K562 (cell line): Measurements from ENCODE around the gene DNAH3. TPM values are rescaled to one million over a fixed set of nuclear protein-coding genes. Genes with fewer than 3 reads are reported as not detected.
A peak's percentile ranks its signal among the peaks of the same experiment; 100 is the strongest.

Source experiments
- CBX3 ChIP-seq, 2 experiments: IDR thresholded peaks; 1 replicate in 1 of 2; 2 replicates in 1 of 2; pipeline ENCODE4 v1.6.1; 2012; ENCODE audit warnings: inconsistent platforms in 2 of 2, low read length in 2 of 2, borderline replicate concordance in 1 of 2, control low read depth in 1 of 2
- FOXA1 ChIP-seq: fragments of 450-650 bp; IDR thresholded peaks from 2 replicates; pipeline ENCODE4 v1.6.1; 2016; ENCODE audit warnings: mild to moderate bottlenecking, borderline replicate concordance
- HNRNPL ChIP-seq: fragments of 200-400 bp; formaldehyde crosslinking; IDR thresholded peaks from 2 replicates; pipeline ENCODE4 v1.6.1; 2017; ENCODE audit warnings: low read depth, mild to moderate bottlenecking, low read length
- L3MBTL2 ChIP-seq: fragments of 450-650 bp; IDR thresholded peaks from 2 replicates; pipeline ENCODE4 v1.6.1; 2016; ENCODE audit warnings: mild to moderate bottlenecking, moderate library complexity
- NFYB ChIP-seq: IDR thresholded peaks from 2 replicates; pipeline ENCODE4 v1.6.1; 2011; ENCODE audit warnings: mild to moderate bottlenecking, moderate library complexity; ENCODE audit not compliant: insufficient read length; ENCODE audit errors: extremely low read depth
- NR4A1 ChIP-seq, 2 experiments: fragments of 250-450 bp in 1 of 2; fragments of 450-650 bp in 1 of 2; sonication (Bioruptor Pico) in 1 of 2; IDR thresholded peaks; 2 replicates each; pipeline versions ENCODE4 v1.4.0 to v1.6.1; 2016 to 2020; ENCODE audit warnings: mild to moderate bottlenecking in 2 of 2, missing compliant biosample characterization in 1 of 2, missing genetic modification characterization in 1 of 2, moderate library complexity in 1 of 2
- POLR2A ChIP-seq: fragments of 450-650 bp; conservative IDR thresholded peaks from 2 replicates; pipeline ENCODE4 v1.6.1; 2016
- POLR3A ChIP-seq: IDR thresholded peaks from 2 replicates; pipeline ENCODE4 v1.6.1; 2011; ENCODE audit warnings: borderline replicate concordance, mild to moderate bottlenecking, moderate library complexity; ENCODE audit not compliant: insufficient read length, insufficient read depth; ENCODE audit errors: extremely low read depth
- SETDB1 ChIP-seq: IDR thresholded peaks from one replicate; pipeline ENCODE4 v1.6.1; 2012; ENCODE audit warnings: low read length, control low read depth, inconsistent platforms
- SP1 ChIP-seq: sonication (generic); formaldehyde crosslinking; IDR thresholded peaks from 2 replicates; pipeline ENCODE4 v1.8.1; 2022; ENCODE audit warnings: mild to moderate bottlenecking, missing genetic modification reagents
- ZFP91 ChIP-seq: sonication (generic); formaldehyde crosslinking; IDR thresholded peaks from 2 replicates; pipeline ENCODE4 v1.8.0; 2022; ENCODE audit warnings: mild to moderate bottlenecking, missing genetic modification reagents
- ZNF644 ChIP-seq: fragments of 200-800 bp; sonication (Bioruptor generic); IDR thresholded peaks from 2 replicates; pipeline ENCODE4 v1.6.1; 2016; ENCODE audit warnings: low read depth, missing genetic modification characterization, missing compliant biosample characterization
- polyA plus RNA-seq, 8 experiments: library from polyadenylated mRNA; depleted of rRNA in 4 of 8; stranded (reverse) in 5 of 8; unstranded in 3 of 8; fragments of >200 nt; fragmentation: Nextera tagmentation in 2 of 8; fragmentation: Illumina TruSeq in 1 of 8; extraction: Ambion mirVana in 2 of 8; extraction: Trizol in 1 of 8; gene quantifications; 2 replicates each; pipeline versions ENCODE4 v1.2.1 to v1.2.3, GENCODE V29; 2011 to 2014; ENCODE audit warnings: inconsistent platforms in 1 of 8, missing spikeins in 1 of 8
- total RNA-seq, 7 experiments: library from RNA; depleted of rRNA in 6 of 7; stranded (reverse); fragments of >200 nt in 6 of 7; fragmentation: Illumina TruSeq in 2 of 7; extraction: Trizol in 2 of 7; gene quantifications; 2 replicates each; pipeline versions ENCODE4 v1.2.1 to v1.2.3, GENCODE V29; 2011 to 2021; ENCODE audit warnings: low replicate concordance in 1 of 7
- TF ChIP-seq, protein P1 (sequence below): sonication (generic); formaldehyde crosslinking; IDR thresholded peaks from 2 replicates; pipeline ENCODE4 v1.8.0; 2023; ENCODE audit warnings: missing genetic modification reagents, mild to moderate bottlenecking, borderline replicate concordance
- TF ChIP-seq, protein P2 (sequence below): fragments of 200-800 bp; sonication (Bioruptor generic); IDR thresholded peaks from 2 replicates; pipeline ENCODE4 v1.6.1; 2016; ENCODE audit warnings: missing genetic modification characterization, missing compliant biosample characterization

DNAH3 gene
- total and polyA plus RNA-seq, 9 of the 15 experiments (the other 6 are each of a cell fraction or from before 2014, with no cell fraction given), result 0.32 to 0.84 (median 0.44) TPM

- TF ChIP-seq, protein P1, sequence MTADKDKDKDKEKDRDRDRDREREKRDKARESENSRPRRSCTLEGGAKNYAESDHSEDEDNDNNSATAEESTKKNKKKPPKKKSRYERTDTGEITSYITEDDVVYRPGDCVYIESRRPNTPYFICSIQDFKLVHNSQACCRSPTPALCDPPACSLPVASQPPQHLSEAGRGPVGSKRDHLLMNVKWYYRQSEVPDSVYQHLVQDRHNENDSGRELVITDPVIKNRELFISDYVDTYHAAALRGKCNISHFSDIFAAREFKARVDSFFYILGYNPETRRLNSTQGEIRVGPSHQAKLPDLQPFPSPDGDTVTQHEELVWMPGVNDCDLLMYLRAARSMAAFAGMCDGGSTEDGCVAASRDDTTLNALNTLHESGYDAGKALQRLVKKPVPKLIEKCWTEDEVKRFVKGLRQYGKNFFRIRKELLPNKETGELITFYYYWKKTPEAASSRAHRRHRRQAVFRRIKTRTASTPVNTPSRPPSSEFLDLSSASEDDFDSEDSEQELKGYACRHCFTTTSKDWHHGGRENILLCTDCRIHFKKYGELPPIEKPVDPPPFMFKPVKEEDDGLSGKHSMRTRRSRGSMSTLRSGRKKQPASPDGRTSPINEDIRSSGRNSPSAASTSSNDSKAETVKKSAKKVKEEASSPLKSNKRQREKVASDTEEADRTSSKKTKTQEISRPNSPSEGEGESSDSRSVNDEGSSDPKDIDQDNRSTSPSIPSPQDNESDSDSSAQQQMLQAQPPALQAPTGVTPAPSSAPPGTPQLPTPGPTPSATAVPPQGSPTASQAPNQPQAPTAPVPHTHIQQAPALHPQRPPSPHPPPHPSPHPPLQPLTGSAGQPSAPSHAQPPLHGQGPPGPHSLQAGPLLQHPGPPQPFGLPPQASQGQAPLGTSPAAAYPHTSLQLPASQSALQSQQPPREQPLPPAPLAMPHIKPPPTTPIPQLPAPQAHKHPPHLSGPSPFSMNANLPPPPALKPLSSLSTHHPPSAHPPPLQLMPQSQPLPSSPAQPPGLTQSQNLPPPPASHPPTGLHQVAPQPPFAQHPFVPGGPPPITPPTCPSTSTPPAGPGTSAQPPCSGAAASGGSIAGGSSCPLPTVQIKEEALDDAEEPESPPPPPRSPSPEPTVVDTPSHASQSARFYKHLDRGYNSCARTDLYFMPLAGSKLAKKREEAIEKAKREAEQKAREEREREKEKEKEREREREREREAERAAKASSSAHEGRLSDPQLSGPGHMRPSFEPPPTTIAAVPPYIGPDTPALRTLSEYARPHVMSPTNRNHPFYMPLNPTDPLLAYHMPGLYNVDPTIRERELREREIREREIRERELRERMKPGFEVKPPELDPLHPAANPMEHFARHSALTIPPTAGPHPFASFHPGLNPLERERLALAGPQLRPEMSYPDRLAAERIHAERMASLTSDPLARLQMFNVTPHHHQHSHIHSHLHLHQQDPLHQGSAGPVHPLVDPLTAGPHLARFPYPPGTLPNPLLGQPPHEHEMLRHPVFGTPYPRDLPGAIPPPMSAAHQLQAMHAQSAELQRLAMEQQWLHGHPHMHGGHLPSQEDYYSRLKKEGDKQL (CRISPR knock-in tag), result no peak
- TF ChIP-seq NFYB, result no peak
- TF ChIP-seq NR4A1 (CRISPR knock-in tag; IDR thresholded peaks at IDR 0.05), result peak; percentile 100
- TF ChIP-seq NR4A1 (tag; IDR thresholded peaks at IDR 0.05), result peak; percentile 100
- TF ChIP-seq L3MBTL2, result no peak
- no peak for TF ChIP-seq POLR3A
- TF ChIP-seq, protein P2, sequence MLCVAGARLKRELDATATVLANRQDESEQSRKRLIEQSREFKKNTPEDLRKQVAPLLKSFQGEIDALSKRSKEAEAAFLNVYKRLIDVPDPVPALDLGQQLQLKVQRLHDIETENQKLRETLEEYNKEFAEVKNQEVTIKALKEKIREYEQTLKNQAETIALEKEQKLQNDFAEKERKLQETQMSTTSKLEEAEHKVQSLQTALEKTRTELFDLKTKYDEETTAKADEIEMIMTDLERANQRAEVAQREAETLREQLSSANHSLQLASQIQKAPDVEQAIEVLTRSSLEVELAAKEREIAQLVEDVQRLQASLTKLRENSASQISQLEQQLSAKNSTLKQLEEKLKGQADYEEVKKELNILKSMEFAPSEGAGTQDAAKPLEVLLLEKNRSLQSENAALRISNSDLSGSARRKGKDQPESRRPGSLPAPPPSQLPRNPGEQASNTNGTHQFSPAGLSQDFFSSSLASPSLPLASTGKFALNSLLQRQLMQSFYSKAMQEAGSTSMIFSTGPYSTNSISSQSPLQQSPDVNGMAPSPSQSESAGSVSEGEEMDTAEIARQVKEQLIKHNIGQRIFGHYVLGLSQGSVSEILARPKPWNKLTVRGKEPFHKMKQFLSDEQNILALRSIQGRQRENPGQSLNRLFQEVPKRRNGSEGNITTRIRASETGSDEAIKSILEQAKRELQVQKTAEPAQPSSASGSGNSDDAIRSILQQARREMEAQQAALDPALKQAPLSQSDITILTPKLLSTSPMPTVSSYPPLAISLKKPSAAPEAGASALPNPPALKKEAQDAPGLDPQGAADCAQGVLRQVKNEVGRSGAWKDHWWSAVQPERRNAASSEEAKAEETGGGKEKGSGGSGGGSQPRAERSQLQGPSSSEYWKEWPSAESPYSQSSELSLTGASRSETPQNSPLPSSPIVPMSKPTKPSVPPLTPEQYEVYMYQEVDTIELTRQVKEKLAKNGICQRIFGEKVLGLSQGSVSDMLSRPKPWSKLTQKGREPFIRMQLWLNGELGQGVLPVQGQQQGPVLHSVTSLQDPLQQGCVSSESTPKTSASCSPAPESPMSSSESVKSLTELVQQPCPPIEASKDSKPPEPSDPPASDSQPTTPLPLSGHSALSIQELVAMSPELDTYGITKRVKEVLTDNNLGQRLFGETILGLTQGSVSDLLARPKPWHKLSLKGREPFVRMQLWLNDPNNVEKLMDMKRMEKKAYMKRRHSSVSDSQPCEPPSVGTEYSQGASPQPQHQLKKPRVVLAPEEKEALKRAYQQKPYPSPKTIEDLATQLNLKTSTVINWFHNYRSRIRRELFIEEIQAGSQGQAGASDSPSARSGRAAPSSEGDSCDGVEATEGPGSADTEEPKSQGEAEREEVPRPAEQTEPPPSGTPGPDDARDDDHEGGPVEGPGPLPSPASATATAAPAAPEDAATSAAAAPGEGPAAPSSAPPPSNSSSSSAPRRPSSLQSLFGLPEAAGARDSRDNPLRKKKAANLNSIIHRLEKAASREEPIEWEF (CRISPR knock-in tag), result peak; percentile 100
- TF ChIP-seq ZNF644, result peak; percentile 100
- no peak for TF ChIP-seq SETDB1
- peak in 1 of 2 experiments; percentile 82; a peak in 1 of 3 replicates for TF ChIP-seq CBX3 (IDR thresholded peaks at IDR 0.05; ENCODE audit: borderline replicate concordance in 1 of 2, low read length in 2 of 2)
- peak; percentile 91 for TF ChIP-seq SP1 (CRISPR knock-in tag)
- TF ChIP-seq ZFP91, result no peak
- no peak for TF ChIP-seq POLR2A
- no peak for TF ChIP-seq HNRNPL
- TF ChIP-seq FOXA1, result no peak
Observed at GRCh38 chr16:20944861-20945574, 205.6 kb downstream of the DNAH3 start (continued).
